Measurements from ENCODE around the gene DOCK1. TPM values are rescaled to one million over a fixed set of nuclear protein-coding genes. Genes with fewer than 3 reads are reported as not detected.
"Not testable (repeated sequence)": the region's sequence is repeated elsewhere in the genome, so short reads cannot be mapped to it uniquely, and the experiment has no call there.

The DOCK1 gene
- total and polyA plus RNA-seq, 2 donors (not counting 1 experiment from before 2014, with no cell fraction given): 20.5 to 91.0 TPM

DNA sequence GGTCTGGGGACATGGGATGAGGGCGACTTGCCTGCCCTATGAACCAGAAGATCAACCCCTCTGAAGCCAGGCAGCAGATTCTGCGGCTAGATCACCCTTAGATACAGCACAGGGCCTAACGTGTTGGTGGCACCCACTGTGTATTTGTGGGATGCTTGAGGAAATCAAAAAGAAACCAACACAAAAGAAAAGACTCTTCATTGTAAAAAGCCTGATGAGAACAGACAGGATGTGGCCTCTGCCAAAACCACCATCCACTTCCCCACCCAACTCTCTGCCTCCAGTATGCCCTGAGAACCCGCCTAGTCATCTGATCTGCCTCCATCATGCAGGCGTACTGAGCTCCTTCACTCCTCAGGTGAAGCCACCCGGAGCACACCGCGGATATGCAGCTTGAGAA lies 388.4 kb downstream of the DOCK1 start:
- no peak overlapping the region for H2AFZ ChIP-seq (ENCODE audit: low read length)
- no peaks in the 10 kb centered on the region for H3K9me3 ChIP-seq (ENCODE audit: control insufficient read depth, insufficient read depth, low read depth, low read length)
- no peaks in the 10 kb centered on the region for H3K27me3 ChIP-seq (ENCODE audit: control insufficient read depth, insufficient read depth, low read length)
- no peak for TF ChIP-seq EZH2 (IDR thresholded peaks at IDR 0.05; ENCODE audit: low read length, missing control alignments)
- TF ChIP-seq, protein P1, sequence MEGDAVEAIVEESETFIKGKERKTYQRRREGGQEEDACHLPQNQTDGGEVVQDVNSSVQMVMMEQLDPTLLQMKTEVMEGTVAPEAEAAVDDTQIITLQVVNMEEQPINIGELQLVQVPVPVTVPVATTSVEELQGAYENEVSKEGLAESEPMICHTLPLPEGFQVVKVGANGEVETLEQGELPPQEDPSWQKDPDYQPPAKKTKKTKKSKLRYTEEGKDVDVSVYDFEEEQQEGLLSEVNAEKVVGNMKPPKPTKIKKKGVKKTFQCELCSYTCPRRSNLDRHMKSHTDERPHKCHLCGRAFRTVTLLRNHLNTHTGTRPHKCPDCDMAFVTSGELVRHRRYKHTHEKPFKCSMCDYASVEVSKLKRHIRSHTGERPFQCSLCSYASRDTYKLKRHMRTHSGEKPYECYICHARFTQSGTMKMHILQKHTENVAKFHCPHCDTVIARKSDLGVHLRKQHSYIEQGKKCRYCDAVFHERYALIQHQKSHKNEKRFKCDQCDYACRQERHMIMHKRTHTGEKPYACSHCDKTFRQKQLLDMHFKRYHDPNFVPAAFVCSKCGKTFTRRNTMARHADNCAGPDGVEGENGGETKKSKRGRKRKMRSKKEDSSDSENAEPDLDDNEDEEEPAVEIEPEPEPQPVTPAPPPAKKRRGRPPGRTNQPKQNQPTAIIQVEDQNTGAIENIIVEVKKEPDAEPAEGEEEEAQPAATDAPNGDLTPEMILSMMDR (conservative IDR thresholded peaks at IDR 0.05 in 1 of 2, IDR thresholded peaks at IDR 0.05 in 1 of 2; ENCODE audit: low read depth in 1 of 2, low read length in 2 of 2): no peak
- no peak overlapping the region for H3K9ac ChIP-seq (ENCODE audit: insufficient read depth, low read length)
- no peak overlapping the region for H3K4me3 ChIP-seq (replicated peaks in 1 of 4; ENCODE audit: control extremely low read depth in 1 of 4, insufficient read depth in 1 of 4, low read depth in 3 of 4, low read length in 4 of 4)
- H3K36me3 ChIP-seq (ENCODE audit: control insufficient read depth, insufficient read depth, low read length): no peaks in the 10 kb centered on the region
- no peaks in the 10 kb centered on the region for H3K79me2 ChIP-seq (ENCODE audit: control insufficient read depth, insufficient read depth, low read length)
- no peaks in the 10 kb centered on the region for H4K20me1 ChIP-seq (ENCODE audit: control insufficient read depth, extremely low read depth, insufficient read depth, low read length)
- DNase-seq (ENCODE audit: low read depth in 2 of 2): no peak
- H3K4me2 ChIP-seq (ENCODE audit: extremely low read depth, insufficient read depth, low read length): no peak overlapping the region
- H3K27ac ChIP-seq (ENCODE audit: insufficient read depth, low read length): no peak overlapping the region
- no peaks in the 10 kb centered on the region for H3K4me1 ChIP-seq (ENCODE audit: control insufficient read depth, extremely low read depth, insufficient read depth, low read length)

DNA sequence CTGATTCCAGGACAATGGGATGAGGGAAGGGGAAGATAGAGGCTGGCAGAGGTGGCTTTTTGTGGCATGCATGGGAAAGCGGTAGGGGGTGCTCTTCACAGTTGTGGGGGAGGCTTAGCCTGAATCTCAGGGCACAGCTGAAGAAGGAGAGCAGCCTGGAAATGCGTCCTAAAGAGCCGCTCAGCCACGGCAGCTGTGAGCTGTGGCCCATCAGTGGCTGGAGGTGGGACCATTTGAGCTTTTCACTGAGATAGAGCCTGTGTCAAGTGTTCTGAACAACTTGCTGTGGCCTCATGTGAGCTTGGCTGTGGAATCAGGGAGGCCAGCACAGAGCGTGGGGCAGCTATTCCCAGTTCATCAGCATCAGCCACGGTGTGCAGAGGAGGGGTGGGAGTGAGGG lies 391.5 kb downstream of the DOCK1 start:
- no peaks in the 10 kb centered on the region for H3K79me2 ChIP-seq (ENCODE audit: control insufficient read depth, insufficient read depth, low read length)
- H3K4me3 ChIP-seq (replicated peaks in 1 of 4; ENCODE audit: control extremely low read depth in 1 of 4, insufficient read depth in 1 of 4, low read depth in 3 of 4, low read length in 4 of 4): no peak overlapping the region
- no peaks in the 10 kb centered on the region for H3K9me3 ChIP-seq (ENCODE audit: control insufficient read depth, insufficient read depth, low read depth, low read length)
- H3K36me3 ChIP-seq (ENCODE audit: control insufficient read depth, insufficient read depth, low read length): no peaks in the 10 kb centered on the region
- H3K4me1 ChIP-seq (ENCODE audit: control insufficient read depth, extremely low read depth, insufficient read depth, low read length): no peaks in the 10 kb centered on the region
- no peak overlapping the region for H3K4me2 ChIP-seq (ENCODE audit: extremely low read depth, insufficient read depth, low read length)
- H4K20me1 ChIP-seq (ENCODE audit: control insufficient read depth, extremely low read depth, insufficient read depth, low read length): no peaks in the 10 kb centered on the region
- no peak overlapping the region for H3K9ac ChIP-seq (ENCODE audit: insufficient read depth, low read length)
- H3K27ac ChIP-seq (ENCODE audit: insufficient read depth, low read length): no peak overlapping the region
- H2AFZ ChIP-seq (ENCODE audit: low read length): no peak overlapping the region
- TF ChIP-seq, protein P1 (conservative IDR thresholded peaks at IDR 0.05 in 1 of 2, IDR thresholded peaks at IDR 0.05 in 1 of 2; ENCODE audit: low read depth in 1 of 2, low read length in 2 of 2): no peak
- TF ChIP-seq EZH2 (IDR thresholded peaks at IDR 0.05; ENCODE audit: low read length, missing control alignments): no peak
- H3K27me3 ChIP-seq (ENCODE audit: control insufficient read depth, insufficient read depth, low read length): no peaks in the 10 kb centered on the region
- no peak for DNase-seq (ENCODE audit: low read depth in 2 of 2)

DNA sequence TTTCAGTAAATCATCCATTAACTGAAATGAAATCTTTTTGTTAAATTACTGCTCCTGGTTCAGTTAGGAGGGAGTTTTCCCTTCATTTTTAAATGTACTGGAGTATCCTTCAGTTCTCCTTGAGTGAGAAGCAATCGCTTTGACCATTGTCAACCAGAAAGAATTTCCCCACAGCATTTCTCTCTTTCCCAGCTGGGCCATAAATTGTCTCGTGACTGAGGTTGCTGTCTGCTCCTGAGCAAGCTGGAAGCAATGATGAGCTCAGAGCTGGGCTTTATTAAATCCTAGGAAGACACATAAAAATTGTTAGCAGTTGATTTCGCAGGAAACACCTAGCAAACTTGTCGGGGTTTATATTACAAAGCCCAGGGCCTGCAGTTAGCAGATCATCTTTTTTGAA lies 393.2 kb downstream of the DOCK1 start:
- no peak overlapping the region for H3K9ac ChIP-seq (ENCODE audit: insufficient read depth, low read length)
- H2AFZ ChIP-seq (ENCODE audit: low read length): no peak overlapping the region
- no peaks in the 10 kb centered on the region for H3K4me1 ChIP-seq (ENCODE audit: control insufficient read depth, extremely low read depth, insufficient read depth, low read length)
- H3K27me3 ChIP-seq (ENCODE audit: control insufficient read depth, insufficient read depth, low read length): no peaks in the 10 kb centered on the region
- H3K4me3 ChIP-seq (replicated peaks in 1 of 4; ENCODE audit: control extremely low read depth in 1 of 4, insufficient read depth in 1 of 4, low read depth in 3 of 4, low read length in 4 of 4): no peak overlapping the region
- H3K79me2 ChIP-seq (ENCODE audit: control insufficient read depth, insufficient read depth, low read length): no peaks in the 10 kb centered on the region
- no peak overlapping the region for H3K27ac ChIP-seq (ENCODE audit: insufficient read depth, low read length)
- no peak for DNase-seq (ENCODE audit: low read depth in 2 of 2)
- H3K9me3 ChIP-seq (ENCODE audit: control insufficient read depth, insufficient read depth, low read depth, low read length): no peaks in the 10 kb centered on the region
- TF ChIP-seq, protein P1 (conservative IDR thresholded peaks at IDR 0.05 in 1 of 2, IDR thresholded peaks at IDR 0.05 in 1 of 2; ENCODE audit: low read depth in 1 of 2, low read length in 2 of 2): no peak
- TF ChIP-seq EZH2 (IDR thresholded peaks at IDR 0.05; ENCODE audit: low read length, missing control alignments): no peak
- no peak overlapping the region for H3K4me2 ChIP-seq (ENCODE audit: extremely low read depth, insufficient read depth, low read length)
- no peaks in the 10 kb centered on the region for H3K36me3 ChIP-seq (ENCODE audit: control insufficient read depth, insufficient read depth, low read length)
- no peaks in the 10 kb centered on the region for H4K20me1 ChIP-seq (ENCODE audit: control insufficient read depth, extremely low read depth, insufficient read depth, low read length)

DNA sequence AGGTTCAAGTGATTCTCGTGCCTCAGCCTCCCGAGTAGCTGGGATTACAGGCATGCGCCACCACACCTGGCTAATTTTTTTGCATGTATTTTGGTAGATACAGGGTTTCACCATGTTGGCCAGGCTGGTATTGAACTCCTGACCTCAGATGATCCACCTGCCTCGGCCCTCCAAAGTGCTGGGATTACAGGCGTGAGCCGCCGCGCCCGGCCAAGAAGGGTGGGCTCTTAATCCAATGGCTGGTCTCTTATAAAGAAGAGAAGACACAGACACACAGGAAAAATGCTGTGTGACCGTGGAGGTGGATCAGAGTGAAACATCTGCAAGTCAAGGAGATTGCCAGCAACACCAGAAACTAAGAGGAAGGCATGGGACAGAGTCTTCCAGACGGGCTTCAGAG lies 394.0 kb downstream of the DOCK1 start:
- DNase-seq (ENCODE audit: low read depth in 2 of 2); H3K9ac ChIP-seq (ENCODE audit: insufficient read depth, low read length); H3K79me2 ChIP-seq (ENCODE audit: control insufficient read depth, insufficient read depth, low read length); H2AFZ ChIP-seq (ENCODE audit: low read length); H4K20me1 ChIP-seq (ENCODE audit: control insufficient read depth, extremely low read depth, insufficient read depth, low read length); H3K9me3 ChIP-seq (ENCODE audit: control insufficient read depth, insufficient read depth, low read depth, low read length); H3K27me3 ChIP-seq (ENCODE audit: control insufficient read depth, insufficient read depth, low read length); H3K27ac ChIP-seq (ENCODE audit: insufficient read depth, low read length); H3K4me1 ChIP-seq (ENCODE audit: control insufficient read depth, extremely low read depth, insufficient read depth, low read length); H3K36me3 ChIP-seq (ENCODE audit: control insufficient read depth, insufficient read depth, low read length); H3K4me3 ChIP-seq (replicated peaks in 1 of 4; ENCODE audit: control extremely low read depth in 1 of 4, insufficient read depth in 1 of 4, low read depth in 3 of 4, low read length in 4 of 4); H3K4me2 ChIP-seq (ENCODE audit: extremely low read depth, insufficient read depth, low read length): not testable (repeated sequence)

Data from fibroblast of lung (primary cell).